ENCODE data around the gene COPS7B. TPM values are rescaled to one million over a fixed set of nuclear protein-coding genes. Genes with fewer than 3 reads are reported as not detected.
"Not testable (repeated sequence)": the region's sequence is repeated elsewhere in the genome, so short reads cannot be mapped to it uniquely, and the experiment has no call there.

The COPS7B gene
- 10 to 100 TPM; 51.8 to 53.6 TPM for total RNA-seq

DNA sequence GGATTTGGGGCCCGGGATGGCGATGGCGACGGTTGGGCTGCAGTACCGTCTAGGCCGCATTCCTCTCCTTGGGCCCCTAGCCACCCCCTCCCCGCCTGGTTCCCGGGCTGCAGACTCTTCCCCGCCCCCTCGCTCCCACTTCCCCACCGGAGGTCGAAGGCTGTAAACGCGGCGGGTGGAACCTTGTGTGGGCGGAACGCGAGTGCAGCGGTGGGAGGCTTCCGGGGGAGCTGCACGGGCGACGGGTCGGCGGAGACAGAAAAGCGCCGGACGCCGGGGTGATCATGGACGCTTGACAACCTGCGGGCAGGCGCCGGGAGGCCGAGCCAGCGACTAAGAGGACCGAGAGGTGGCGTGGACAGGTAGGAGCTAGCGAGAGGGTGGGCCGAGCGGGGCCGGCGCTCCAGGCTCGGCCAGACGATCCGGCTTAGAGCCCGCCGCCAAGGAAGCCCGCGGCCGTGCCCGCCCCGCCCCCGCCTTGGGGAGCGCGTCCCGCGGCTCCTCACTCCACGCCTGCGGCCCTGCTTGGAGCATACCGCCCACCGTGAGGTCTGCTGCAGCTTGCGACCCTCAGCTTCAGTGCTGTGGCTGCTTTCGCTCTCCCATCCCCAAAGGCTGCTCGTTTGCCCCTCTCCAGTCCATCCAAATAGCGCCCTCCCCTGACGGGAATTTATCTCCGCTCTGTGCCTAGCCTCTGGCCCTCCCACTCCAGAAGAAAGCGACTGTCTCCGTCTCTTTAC lies at the start of gene COPS7B:
TSS of gene COPS7B (plus strand) at position 269 of the 740 bp plus-strand sequence. CDS start 2,126 bp downstream, outside the sequence.
- Mint-ChIP-seq H3K27me3 (no peaks in the 10 kb centered on the region), H3K27ac (peak within 1 kb of the TSS; percentile 89), H3K4me3 (peak within 1 kb of the TSS; percentile 93), H3K36me3 (ENCODE audit: low read depth) (peaks cover 10% of the 10 kb centered on the region), H3K4me1 (peaks cover 65% of the 10 kb centered on the region), H3K9me3 (ENCODE audit: low read depth) (no peaks in the 10 kb centered on the region)
- POLR2A ChIA-PET: interaction anchor here (0.5 to 1.8 kb wide), 3 partner anchors 37 to 1169 kb away, joined by 3 to 4 read pairs (median 4); no protein-coding TSS in a partner anchor
- peak; percentile 93 for DNase-seq
- CTCF ChIA-PET: interaction anchor here (0.6 to 1.7 kb wide), 7 partner anchors 10 to 1099 kb away, joined by 3 to 9 read pairs (median 5); no protein-coding TSS in a partner anchor
- peak; percentile 67 for ATAC-seq
- intact Hi-C loops (cut with DNase I, micrococcal nuclease): loop anchor here in 1 of 2 experiments (1.0 to 10.0 kb wide), 5 partner anchors 124 to 1298 kb away; partner anchors contain the start of gene DIS3L2

DNA sequence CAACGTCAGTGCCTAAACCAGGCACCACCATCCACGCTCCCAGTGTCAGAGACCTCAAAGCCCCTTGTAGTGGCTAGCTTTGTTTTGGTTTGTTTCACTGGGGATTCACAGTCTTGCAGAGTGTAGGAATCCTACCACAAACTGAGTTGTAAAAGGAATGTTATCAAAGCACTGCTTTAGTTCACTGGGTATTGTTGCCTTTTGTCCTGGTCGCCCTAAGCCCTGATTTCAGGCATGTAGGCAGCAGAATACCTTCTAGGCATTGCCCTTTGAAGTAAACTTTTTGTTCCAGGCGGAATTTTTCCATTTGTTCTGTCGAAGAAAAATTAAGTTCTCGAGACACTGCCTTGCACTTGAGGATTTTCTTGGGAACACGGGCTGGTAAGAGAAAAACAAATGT lies 48.5 kb upstream of the COPS7B start:
- ATAC-seq (no peak), DNase-seq (no peak)
- CTCF ChIA-PET: interaction anchor here (0.5 kb wide), 1 partner anchor 60 kb away, joined by 3 read pairs; no protein-coding TSS in a partner anchor
- Mint-ChIP-seq H3K27me3 (no peaks in the 10 kb centered on the region), H3K27ac (no peak overlapping the region), H3K36me3 (ENCODE audit: low read depth) (peaks cover 17% of the 10 kb centered on the region), H3K9me3 (ENCODE audit: low read depth) (no peaks in the 10 kb centered on the region), H3K4me3 (no peak overlapping the region), H3K4me1 (no peaks in the 10 kb centered on the region)
- POLR2A ChIA-PET: no interaction called here
- intact Hi-C loops (cut with DNase I, micrococcal nuclease): no loop called here

DNA sequence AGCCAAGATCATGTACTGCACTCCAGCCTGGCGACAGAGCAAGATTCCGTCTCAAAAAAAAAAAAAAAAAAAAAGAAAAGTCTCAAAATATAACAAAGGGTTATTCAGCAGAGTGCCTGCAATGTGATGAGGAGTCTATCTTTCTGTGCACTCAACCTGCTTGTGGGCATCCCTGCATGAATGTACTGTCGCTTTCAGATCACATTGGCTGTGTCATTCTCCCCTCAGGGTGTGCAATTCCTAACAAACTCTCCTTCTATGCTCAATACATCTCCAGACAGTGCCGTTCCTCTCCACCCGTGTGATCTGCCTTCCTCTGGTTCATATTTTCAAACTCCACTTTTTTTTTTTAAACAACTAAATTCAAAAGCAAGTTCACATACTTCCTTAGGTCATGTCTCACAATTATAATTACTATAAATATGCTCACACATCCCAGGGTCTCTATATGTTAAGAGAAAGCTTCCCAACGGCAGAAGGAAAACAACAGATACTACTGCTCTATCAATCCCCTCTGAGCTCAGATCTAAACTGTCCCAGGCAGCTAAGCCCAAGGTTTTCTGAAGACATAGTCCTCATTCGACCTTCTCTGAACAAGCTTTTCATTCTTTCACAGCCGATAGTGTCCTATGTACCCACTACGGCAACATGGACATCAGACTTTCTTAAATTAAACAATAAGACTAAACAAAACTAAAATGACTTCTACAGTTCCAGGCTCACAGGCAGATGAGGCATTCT lies 42.7 kb upstream of the COPS7B start:
- intact Hi-C loops (cut with DNase I, micrococcal nuclease): no loop called here
- ChIA-PET CTCF (interaction anchor here (0.6 to 1.5 kb wide), 5 partner anchors 18 to 183 kb away, joined by 3 read pairs; no protein-coding TSS in a partner anchor), POLR2A (no interaction called here)
- Mint-ChIP-seq H3K4me3 (no peak overlapping the region), H3K27me3 (no peaks in the 10 kb centered on the region), H3K27ac (no peak overlapping the region), H3K9me3 (ENCODE audit: low read depth) (no peaks in the 10 kb centered on the region), H3K36me3 (ENCODE audit: low read depth) (peaks cover 4% of the 10 kb centered on the region), H3K4me1 (no peaks in the 10 kb centered on the region)
- DNase-seq: no peak
- no peak for ATAC-seq

DNA sequence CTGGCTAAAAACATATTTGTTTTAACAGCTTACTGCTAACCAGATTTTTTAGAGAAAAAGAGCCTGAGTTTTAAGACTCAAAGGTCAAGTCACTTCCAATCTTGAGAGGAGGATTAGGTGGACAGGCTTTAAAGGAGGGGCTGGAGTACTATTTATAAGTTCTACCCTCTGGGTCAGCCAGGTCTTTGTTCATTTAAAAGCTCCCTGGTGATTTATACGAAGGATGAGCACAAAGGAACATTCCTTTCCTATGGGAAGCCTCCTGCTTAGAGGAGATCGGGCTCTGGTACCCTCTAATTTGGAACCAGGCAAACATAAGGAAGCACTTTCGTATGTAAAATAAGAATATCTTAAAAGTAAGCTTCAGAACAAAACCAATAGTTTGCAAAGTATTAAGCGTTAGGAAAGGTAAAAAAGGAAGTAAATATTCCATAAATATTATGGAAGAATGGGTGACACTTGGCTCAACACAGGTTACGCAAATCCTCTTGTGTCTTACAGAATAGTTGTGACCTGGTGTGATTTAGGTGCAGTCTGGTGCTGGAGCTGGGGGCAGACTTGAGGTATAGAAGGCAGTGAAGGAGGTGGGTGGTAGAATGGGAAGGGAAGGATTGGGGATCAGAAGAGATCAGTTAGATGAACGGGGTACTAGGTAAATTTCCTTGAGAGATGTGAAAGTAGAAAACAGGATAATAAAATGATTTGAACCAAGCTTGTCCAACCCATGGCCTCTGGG lies 40.8 kb upstream of the COPS7B start:
- Mint-ChIP-seq H3K9me3 (ENCODE audit: low read depth) (no peaks in the 10 kb centered on the region), H3K4me3 (no peak overlapping the region), H3K27me3 (no peaks in the 10 kb centered on the region), H3K36me3 (ENCODE audit: low read depth) (no peaks in the 10 kb centered on the region), H3K27ac (no peak overlapping the region), H3K4me1 (no peaks in the 10 kb centered on the region)
- intact Hi-C loops (cut with DNase I, micrococcal nuclease): no loop called here
- ATAC-seq (no peak), DNase-seq (no peak)
- ChIA-PET CTCF (interaction anchor here (0.5 to 1.4 kb wide), 4 partner anchors 11 to 215 kb away, joined by 3 to 4 read pairs (median 4); no protein-coding TSS in a partner anchor), POLR2A (interaction anchor here (0.6 kb wide), 1 partner anchor 38 kb away, joined by 8 read pairs; no protein-coding TSS in a partner anchor)

DNA sequence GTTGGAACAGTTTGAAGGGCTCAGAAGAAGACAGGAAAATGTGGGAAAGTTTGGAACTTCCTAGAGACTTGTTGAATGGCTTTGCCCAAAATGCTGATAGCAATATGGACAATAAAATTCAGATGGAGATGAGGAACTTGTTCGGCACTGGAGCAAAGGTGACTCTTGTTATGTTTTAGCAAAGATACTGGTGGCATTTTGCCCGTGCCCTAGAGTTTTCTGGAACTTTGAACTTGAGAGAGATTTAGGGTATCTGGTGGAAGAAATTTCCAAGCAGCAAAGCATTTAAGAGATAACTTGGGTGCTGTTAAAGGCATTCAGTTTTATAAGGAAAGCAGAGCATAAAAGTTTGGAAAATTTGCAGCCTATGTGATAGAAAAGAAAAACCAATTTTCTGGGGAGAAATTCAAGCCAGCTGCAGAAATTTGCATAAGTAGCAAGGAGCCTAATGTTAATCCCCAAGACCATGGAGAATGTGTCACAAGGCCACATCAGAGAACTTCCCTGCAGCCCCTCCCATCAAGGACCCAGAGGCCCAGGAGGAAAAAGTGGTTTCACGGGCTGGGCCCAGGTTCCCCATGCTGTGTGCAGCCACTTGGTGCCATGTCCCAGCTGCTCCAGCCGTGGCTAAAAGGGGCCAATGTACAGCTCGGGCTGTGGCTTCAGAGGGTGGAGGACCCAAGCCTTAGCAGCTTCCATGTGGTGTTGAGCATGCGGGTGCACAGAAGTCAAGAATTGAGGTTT lies 37.9 kb upstream of the COPS7B start:
- POLR2A ChIA-PET; CTCF ChIA-PET; H3K4me1 Mint-ChIP-seq; H3K9me3 Mint-ChIP-seq (ENCODE audit: low read depth); H3K36me3 Mint-ChIP-seq (ENCODE audit: low read depth); ATAC-seq; DNase-seq; H3K27me3 Mint-ChIP-seq; H3K4me3 Mint-ChIP-seq; H3K27ac Mint-ChIP-seq; intact Hi-C loops (cut with DNase I, micrococcal nuclease): not testable (repeated sequence)

DNA sequence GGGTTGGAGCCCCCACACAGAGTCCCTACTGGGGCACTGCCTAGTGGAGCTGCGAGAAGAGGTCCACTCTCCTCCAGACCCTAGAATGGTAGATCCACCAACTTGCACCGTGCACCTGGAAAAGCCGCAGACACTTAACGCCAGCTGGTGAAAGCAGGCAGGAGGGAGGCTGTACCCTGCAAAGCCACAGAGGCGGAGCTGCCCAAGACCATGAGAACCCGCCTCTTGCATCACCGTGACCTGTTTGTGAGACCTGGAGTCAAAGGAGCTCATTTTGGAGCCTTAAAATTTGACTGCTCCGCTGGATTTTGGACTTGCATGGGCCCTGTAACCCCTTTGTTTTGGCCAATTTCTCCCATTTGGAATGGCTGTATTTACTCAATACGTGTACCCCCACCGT lies 37.2 kb upstream of the COPS7B start:
- H3K9me3 Mint-ChIP-seq (ENCODE audit: low read depth); H3K36me3 Mint-ChIP-seq (ENCODE audit: low read depth); DNase-seq; ATAC-seq; intact Hi-C loops (cut with DNase I, micrococcal nuclease); H3K4me1 Mint-ChIP-seq; H3K4me3 Mint-ChIP-seq; H3K27me3 Mint-ChIP-seq; H3K27ac Mint-ChIP-seq: not testable (repeated sequence)
- ChIA-PET CTCF (interaction anchor here (1.1 kb wide), 1 partner anchor 11 kb away, joined by 3 read pairs; no protein-coding TSS in a partner anchor), POLR2A (interaction anchor here (0.6 kb wide), 1 partner anchor 37 kb away, joined by 4 read pairs; the partner anchor contains the start of gene COPS7B)

DNA sequence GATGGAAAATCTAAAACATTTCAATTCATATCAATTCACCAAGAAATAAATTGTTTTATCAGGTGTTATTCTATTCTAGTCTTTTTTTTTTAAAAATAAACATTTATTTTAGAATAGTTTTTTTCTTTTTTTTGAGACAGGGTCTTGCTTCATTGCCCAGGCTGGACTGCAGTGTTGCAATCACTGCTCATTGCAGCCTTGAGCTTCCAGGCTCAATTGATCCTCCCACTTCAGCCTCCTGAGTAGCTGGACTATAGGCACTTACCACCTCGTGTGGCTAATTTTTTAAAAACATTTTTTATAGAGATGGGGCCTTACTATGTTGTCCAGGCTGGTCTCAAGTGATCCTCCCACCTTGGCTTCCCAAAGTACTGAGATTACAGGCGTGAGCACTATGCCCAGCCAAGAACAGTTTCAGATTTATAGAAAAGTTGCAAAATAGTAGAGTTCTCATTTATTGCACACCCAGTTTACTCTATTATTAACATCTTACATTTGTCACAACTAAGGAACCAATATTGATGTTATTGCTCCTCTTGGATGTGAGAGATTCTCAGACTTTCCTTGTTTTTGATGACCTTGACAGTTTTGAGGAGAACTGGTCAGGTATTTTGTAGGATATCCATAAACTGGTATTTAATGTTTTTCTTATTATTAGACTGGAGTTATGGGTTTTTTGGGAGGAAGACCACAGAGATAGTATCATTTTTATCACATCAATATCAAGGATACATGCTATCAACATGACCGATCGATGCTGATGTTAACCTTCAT lies 35.0 kb upstream of the COPS7B start:
- H3K36me3 Mint-ChIP-seq (ENCODE audit: low read depth): no peaks in the 10 kb centered on the region
- intact Hi-C loops (cut with DNase I, micrococcal nuclease): no loop called here
- ChIA-PET CTCF (no interaction called here), POLR2A (no interaction called here)
- DNase-seq (no peak), ATAC-seq (no peak)
- no peaks in the 10 kb centered on the region for H3K4me1 Mint-ChIP-seq
- H3K27me3 Mint-ChIP-seq: no peaks in the 10 kb centered on the region
- H3K4me3 Mint-ChIP-seq: no peak overlapping the region
- H3K9me3 Mint-ChIP-seq (ENCODE audit: low read depth): no peaks in the 10 kb centered on the region
- H3K27ac Mint-ChIP-seq: no peak overlapping the region

DNA sequence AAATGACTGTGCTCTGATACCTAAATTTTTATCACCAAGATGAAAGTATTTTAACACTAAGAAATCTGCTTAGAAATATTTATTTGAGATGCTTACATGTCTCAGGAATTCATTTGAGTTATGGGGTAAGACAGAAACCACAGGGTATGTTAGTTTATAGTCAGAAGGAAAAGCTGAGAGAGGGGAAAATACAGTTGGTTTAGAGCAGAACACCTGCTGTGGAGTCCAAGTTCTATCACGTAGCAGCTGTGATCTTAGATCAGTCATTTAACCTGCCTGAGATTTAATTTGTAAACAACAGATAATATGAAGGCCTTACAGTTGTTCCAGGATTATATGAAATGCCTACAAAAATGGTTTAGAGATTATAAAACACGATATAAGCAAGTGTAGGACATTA lies 34.2 kb upstream of the COPS7B start:
- ATAC-seq: no peak
- POLR2A ChIA-PET: no interaction called here
- intact Hi-C loops (cut with DNase I, micrococcal nuclease): no loop called here
- Mint-ChIP-seq H3K4me3 (no peak overlapping the region), H3K4me1 (no peaks in the 10 kb centered on the region), H3K27me3 (no peaks in the 10 kb centered on the region), H3K36me3 (ENCODE audit: low read depth) (no peaks in the 10 kb centered on the region), H3K27ac (no peak overlapping the region), H3K9me3 (ENCODE audit: low read depth) (no peaks in the 10 kb centered on the region)
- no peak for DNase-seq
- CTCF ChIA-PET: no interaction called here

DNA sequence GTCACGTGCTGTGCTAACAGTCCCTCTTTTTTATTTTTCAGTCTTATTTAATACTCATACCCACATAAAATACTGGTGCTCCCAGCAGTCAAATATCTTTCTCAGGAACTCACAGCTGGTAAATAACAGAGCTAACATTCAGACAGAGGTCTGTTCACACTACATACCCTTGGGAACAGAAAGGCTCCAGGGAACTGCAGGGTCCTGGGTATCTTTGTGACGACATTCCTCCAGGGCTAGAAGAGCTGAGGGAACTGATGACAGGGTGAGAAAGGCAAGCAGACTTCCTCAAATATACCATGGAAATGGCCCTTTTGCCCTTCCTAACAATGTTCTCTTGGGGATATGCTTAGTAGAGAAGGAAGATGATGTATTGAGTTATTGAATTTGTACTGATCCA lies 24.5 kb upstream of the COPS7B start:
- POLR2A ChIA-PET: no interaction called here
- CTCF ChIA-PET: interaction anchor here (0.5 to 1.4 kb wide), 6 partner anchors 19 to 301 kb away, joined by 3 to 7 read pairs (median 4); partner anchors contain the start of gene PDE6D
- Mint-ChIP-seq H3K9me3 (ENCODE audit: low read depth) (no peaks in the 10 kb centered on the region), H3K27ac (no peak overlapping the region), H3K27me3 (no peaks in the 10 kb centered on the region), H3K4me3 (no peak overlapping the region), H3K36me3 (ENCODE audit: low read depth) (peaks cover 6% of the 10 kb centered on the region), H3K4me1 (peaks cover 14% of the 10 kb centered on the region)
- DNase-seq (no peak), ATAC-seq (no peak)
- intact Hi-C loops (cut with DNase I, micrococcal nuclease): no loop called here

DNA sequence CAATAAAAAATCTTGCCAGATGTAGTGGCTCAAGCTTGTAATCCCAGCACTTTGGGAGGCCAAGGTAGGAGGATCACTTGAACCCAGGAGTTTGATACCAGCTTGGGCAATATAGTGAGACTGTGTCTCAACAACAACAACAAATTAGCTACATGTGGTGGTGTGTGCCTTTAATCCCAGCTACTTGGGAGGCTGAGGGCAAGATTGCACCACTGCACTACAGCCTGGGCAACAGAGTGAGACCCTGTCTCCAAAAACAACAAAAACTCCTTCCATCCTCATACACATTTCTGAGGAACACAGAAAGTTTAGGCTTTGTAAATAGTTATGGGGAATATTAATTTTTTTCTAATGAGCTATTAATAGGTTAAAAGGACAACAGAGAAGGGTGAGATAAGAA lies 22.1 kb upstream of the COPS7B start:
- intact Hi-C loops (cut with DNase I, micrococcal nuclease): no loop called here
- CTCF ChIA-PET: interaction anchor here (0.5 to 0.6 kb wide), 3 partner anchors 39 to 666 kb away, joined by 3 read pairs; no protein-coding TSS in a partner anchor
- H3K36me3 Mint-ChIP-seq (ENCODE audit: low read depth): peaks cover 6% of the 10 kb centered on the region
- DNase-seq (no peak), ATAC-seq (no peak)
- peaks cover 14% of the 10 kb centered on the region for H3K4me1 Mint-ChIP-seq
- POLR2A ChIA-PET: no interaction called here
- no peaks in the 10 kb centered on the region for H3K9me3 Mint-ChIP-seq (ENCODE audit: low read depth)
- H3K27me3 Mint-ChIP-seq: no peaks in the 10 kb centered on the region
- H3K27ac Mint-ChIP-seq: no peak overlapping the region
- H3K4me3 Mint-ChIP-seq: no peak overlapping the region

Measured in activated CD4-positive, alpha-beta T cell treated with anti-CD3 and anti-CD28 coated beads for 36 hours (primary cell).